ENCODE data around the gene SMYD3. TPM values are rescaled to one million over a fixed set of nuclear protein-coding genes. Genes with fewer than 3 reads are reported as not detected.

Gene SMYD3
- total and polyA plus RNA-seq, 2 donors (not counting 3 experiments of a cell fraction or from before 2014, with no cell fraction given) = 16.0 to 32.1 TPM

GRCh38 chr1:246476771-246477170 is 30.3 kb downstream of the SMYD3 start:
- POLR2A ChIA-PET = no interaction called here
- dilution Hi-C loops (cut with MboI; ENCODE audit: extremely low pct_ligation_motif_present, low sequenced_read_pairs) = no loop called here

More at GRCh38 chr1:246476771-246477170, 30.3 kb downstream of the SMYD3 start:
- H4K20me1 ChIP-seq (replicated peaks; ENCODE audit: control insufficient read depth, extremely low read depth, insufficient read depth, low read length) = no peaks in the 10 kb centered on the region
- no peak overlapping the region for H3K4me3 ChIP-seq (replicated peaks in 1 of 3; ENCODE audit: insufficient read depth in 1 of 3, low read depth in 1 of 3, low read length in 3 of 3)
- no peak overlapping the region for H3K4me2 ChIP-seq (ENCODE audit: insufficient read depth, low read length)
- BruUV-seq (replicated peaks) = no TSS peak
- no peaks in the 10 kb centered on the region for H3K4me1 ChIP-seq (ENCODE audit: control insufficient read depth, extremely low read depth, insufficient read depth, low read length)
- H3K79me2 ChIP-seq (ENCODE audit: control insufficient read depth, insufficient read depth, low read length) = no peaks in the 10 kb centered on the region
- no peaks in the 10 kb centered on the region for H3K36me3 ChIP-seq (ENCODE audit: control insufficient read depth in 2 of 2, extremely low read depth in 1 of 2, insufficient read depth in 2 of 2, low read length in 2 of 2)
- FAIRE-seq = no peak
- no peak overlapping the region for H2AFZ ChIP-seq (ENCODE audit: low read depth, low read length)
- H3K27me3 ChIP-seq (ENCODE audit: control insufficient read depth in 2 of 2, insufficient read depth in 2 of 2, low read length in 2 of 2) = no peaks in the 10 kb centered on the region
- TF ChIP-seq MYC (IDR thresholded peaks at IDR 0.05; ENCODE audit: low read depth, low read length) = no peak
- TF ChIP-seq EZH2 (IDR thresholded peaks at IDR 0.05; ENCODE audit: borderline replicate concordance, low read depth, low read length, severe bottlenecking) = no peak
- no peak for TF ChIP-seq FOS (IDR thresholded peaks at IDR 0.05; ENCODE audit: borderline replicate concordance, insufficient read depth, low read length)
- TF ChIP-seq JUN (IDR thresholded peaks at IDR 0.05; ENCODE audit: borderline replicate concordance, insufficient read depth, insufficient read length, low read depth) = no peak
- no peak for TF ChIP-seq POLR2AphosphoS5 (IDR thresholded peaks at IDR 0.05; ENCODE audit: insufficient read depth, low read depth, low read length)
- TF ChIP-seq POLR2A (IDR thresholded peaks at IDR 0.05; ENCODE audit: low read depth, low read length) = no peak
- TF ChIP-seq GATA2 (IDR thresholded peaks at IDR 0.05; ENCODE audit: insufficient read depth, insufficient read length, low read depth, low read length) = no peak
- TF ChIP-seq MAX (IDR thresholded peaks at IDR 0.05; ENCODE audit: insufficient read depth, insufficient read length) = no peak
- no peak for TF ChIP-seq CTCF (IDR thresholded peaks at IDR 0.05; ENCODE audit: extremely low read depth in 1 of 2, insufficient read depth in 1 of 2, low read depth in 1 of 2, low read length in 2 of 2)
- CTCF ChIA-PET = no interaction called here
- DNase-seq (ENCODE audit: low read depth, low spot score) = no peak
- no peak overlapping the region for H3K27ac ChIP-seq (ENCODE audit: insufficient read depth, low read depth, low read length)
- intact Hi-C loops (cut with micrococcal nuclease) = no loop called here
- no peaks in the 10 kb centered on the region for H3K9me1 ChIP-seq (replicated peaks; ENCODE audit: control insufficient read depth, extremely low read depth, insufficient read depth, low read length)
- no peaks in the 10 kb centered on the region for H3K9me3 ChIP-seq (replicated peaks; ENCODE audit: control insufficient read depth, insufficient read depth, low read length)
- H3K9ac ChIP-seq (replicated peaks; ENCODE audit: extremely low read depth, insufficient read depth, low read length) = no peak overlapping the region
